ENCODE results near the gene LIN7B.

The LIN7B gene

GRCh38 chr19:49148044-49148682 is 34.0 kb downstream of the LIN7B start:
- Histone ChIP-seq H3K27ac (ENCODE audit: low read length) (no peak overlapping the region), H3K4me3 (ENCODE audit: low read length) (peak overlapping the region; percentile 61; the same call in 1 of the 2 replicates), H3K9me3 (ENCODE audit: control insufficient read depth, insufficient read depth, low read length) (no peaks in the 10 kb centered on the region), H3K36me3 (ENCODE audit: control insufficient read depth, insufficient read depth, low read length) (no peaks in the 10 kb centered on the region), H3K4me1 (ENCODE audit: control insufficient read depth, insufficient read depth, low read length) (peaks cover 3% of the 10 kb centered on the region; the same call in 1 of the 2 replicates), H3K27me3 (ENCODE audit: control insufficient read depth, insufficient read depth, low read length) (no peaks in the 10 kb centered on the region)
- no peak for DNase-seq (ENCODE audit: low read depth, low spot score)
- no CpG with 5 or more reads among the region's 11 CpGs for WGBS (ENCODE audit: insufficient coverage, insufficient read length)

DNA sequence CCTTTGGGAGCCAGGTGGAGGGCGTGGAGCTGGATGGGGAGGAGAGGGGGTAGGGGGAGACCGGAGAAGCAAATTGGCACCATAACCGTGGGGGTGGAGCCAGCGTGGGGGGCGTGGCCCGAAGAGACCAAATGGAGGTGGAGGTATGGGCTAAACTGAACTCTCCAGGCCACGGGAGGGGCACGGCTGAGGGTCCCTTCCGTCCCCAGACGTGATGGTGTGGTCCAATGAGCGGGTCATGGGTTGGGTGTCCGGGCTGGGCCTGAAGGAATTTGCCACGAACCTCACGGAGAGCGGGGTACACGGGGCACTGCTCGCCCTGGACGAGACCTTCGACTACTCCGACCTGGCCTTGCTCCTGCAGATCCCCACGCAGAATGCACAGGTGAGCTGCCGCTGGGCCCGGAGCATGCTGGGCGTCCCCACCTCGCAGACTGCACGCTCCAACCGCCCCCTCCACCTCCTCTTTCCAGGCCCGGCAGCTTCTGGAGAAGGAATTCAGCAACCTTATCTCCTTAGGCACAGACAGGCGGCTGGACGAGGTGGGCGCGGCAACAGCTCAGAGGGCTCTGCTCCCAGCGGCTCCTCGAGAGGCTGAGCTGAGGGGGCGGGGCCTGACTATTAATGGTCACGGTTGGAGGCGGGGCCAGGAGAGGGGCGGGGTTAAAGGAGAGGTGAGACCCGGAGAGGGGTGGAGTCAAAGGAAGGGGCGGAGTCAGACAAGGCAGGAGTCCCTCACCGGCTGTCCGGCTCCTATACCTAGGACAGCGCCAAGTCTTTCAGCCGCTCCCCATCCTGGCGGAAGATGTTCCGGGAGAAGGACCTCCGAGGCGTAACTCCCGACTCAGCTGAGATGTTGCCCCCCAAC is 34.8 kb downstream of the LIN7B start:
- Histone ChIP-seq H3K27ac (ENCODE audit: low read length) (no peak overlapping the region), H3K27me3 (ENCODE audit: control insufficient read depth, insufficient read depth, low read length) (no peaks in the 10 kb centered on the region), H3K4me1 (ENCODE audit: control insufficient read depth, insufficient read depth, low read length) (peaks cover 3% of the 10 kb centered on the region), H3K4me3 (ENCODE audit: low read length) (peak overlapping the region; percentile 67; the same call in 1 of the 2 replicates), H3K9me3 (ENCODE audit: control insufficient read depth, insufficient read depth, low read length) (no peaks in the 10 kb centered on the region), H3K36me3 (ENCODE audit: control insufficient read depth, insufficient read depth, low read length) (no peaks in the 10 kb centered on the region)
- no CpG with 5 or more reads among the region's 49 CpGs for WGBS (ENCODE audit: insufficient coverage, insufficient read length)
- no peak for DNase-seq (ENCODE audit: low read depth, low spot score)

DNA sequence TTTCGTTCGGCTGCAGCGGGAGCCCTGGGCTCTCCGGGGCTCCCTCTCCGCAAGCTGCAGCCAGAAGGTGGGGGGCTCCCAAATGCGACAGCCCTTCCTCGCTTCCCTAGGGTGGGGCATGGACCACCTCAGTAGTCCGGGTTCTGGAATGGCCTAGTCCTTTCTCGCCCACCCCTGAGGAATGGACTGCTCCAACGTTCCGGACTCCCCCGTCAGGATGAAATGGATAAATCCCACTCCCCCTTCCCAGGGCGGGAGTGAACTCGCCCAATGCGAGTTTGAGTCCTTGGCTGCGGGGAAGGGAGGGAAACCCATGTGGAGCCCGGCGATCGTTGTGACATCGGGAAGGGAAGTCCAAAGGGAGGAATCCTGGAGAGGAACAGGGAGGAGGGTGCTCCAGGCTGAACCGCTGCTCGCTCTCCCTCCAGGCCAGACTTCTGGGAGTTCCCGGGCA is 35.5 kb downstream of the LIN7B start:
- no CpG with 5 or more reads among the region's 23 CpGs for WGBS (ENCODE audit: insufficient coverage, insufficient read length)
- H3K27me3 ChIP-seq (ENCODE audit: control insufficient read depth, insufficient read depth, low read length), result no peaks in the 10 kb centered on the region

DNA sequence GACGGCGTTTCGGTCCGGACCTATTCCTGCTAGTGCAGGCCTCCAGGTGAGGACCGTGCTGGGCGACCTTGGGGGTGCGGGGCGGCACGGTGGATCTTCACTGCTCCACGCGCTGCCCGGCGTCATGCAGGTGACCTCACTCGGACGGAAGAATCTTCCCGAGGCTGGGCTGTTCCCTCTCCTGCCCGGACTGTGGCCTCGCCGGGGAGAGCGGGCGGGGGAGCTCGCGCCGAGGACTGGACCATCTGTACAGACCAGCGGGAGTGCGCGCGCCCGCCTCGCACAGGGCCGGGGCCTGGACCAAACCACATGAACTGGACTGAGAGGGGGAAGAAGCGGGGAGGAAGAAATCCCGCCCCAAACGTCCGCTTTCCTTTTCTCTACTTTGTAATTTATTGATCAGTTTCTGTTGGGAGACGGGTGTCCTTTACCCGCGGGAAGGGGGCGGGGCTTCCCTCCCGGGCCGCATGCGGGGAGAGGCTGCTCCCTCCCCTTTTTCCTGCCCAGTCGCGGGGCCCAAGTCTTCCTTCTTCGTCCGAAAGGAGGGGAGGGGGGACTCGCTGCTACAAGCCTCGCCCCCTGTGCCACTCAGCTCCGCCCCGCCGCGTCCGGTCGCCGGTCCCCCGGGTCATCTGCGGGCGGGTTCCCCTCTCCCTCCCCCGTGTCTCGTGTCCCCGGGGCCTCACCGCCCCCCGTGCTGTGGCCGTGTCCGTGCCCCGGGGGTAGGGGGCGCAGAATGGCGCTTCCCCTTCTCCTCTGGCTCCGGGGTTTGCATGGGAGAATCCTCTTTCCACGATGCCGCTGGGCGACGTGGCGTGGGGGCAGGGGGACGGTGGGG is 36.2 kb downstream of the LIN7B start:
- Histone ChIP-seq H3K4me3 (ENCODE audit: low read length) (peak overlapping the region; percentile 67), H3K27me3 (ENCODE audit: control insufficient read depth, insufficient read depth, low read length) (no peaks in the 10 kb centered on the region), H3K9me3 (ENCODE audit: control insufficient read depth, insufficient read depth, low read length) (no peaks in the 10 kb centered on the region), H3K36me3 (ENCODE audit: control insufficient read depth, insufficient read depth, low read length) (no peaks in the 10 kb centered on the region), H3K4me1 (ENCODE audit: control insufficient read depth, insufficient read depth, low read length) (peaks cover 5% of the 10 kb centered on the region), H3K27ac (ENCODE audit: low read length) (no peak overlapping the region)
- no CpG with 5 or more reads among the region's 75 CpGs for WGBS (ENCODE audit: insufficient coverage, insufficient read length)
- no peak for DNase-seq (ENCODE audit: low read depth, low spot score)

More for the DNA sequence above, 35.5 kb downstream of the LIN7B start:
- no peak overlapping the region for H3K27ac ChIP-seq (ENCODE audit: low read length)
- no peak for DNase-seq (ENCODE audit: low read depth, low spot score)
- peaks cover 3% of the 10 kb centered on the region for H3K4me1 ChIP-seq (ENCODE audit: control insufficient read depth, insufficient read depth, low read length)
- H3K4me3 ChIP-seq (ENCODE audit: low read length), result peak overlapping the region; percentile 67
- no peaks in the 10 kb centered on the region for H3K36me3 ChIP-seq (ENCODE audit: control insufficient read depth, insufficient read depth, low read length)
- H3K9me3 ChIP-seq (ENCODE audit: control insufficient read depth, insufficient read depth, low read length), result no peaks in the 10 kb centered on the region

DNA sequence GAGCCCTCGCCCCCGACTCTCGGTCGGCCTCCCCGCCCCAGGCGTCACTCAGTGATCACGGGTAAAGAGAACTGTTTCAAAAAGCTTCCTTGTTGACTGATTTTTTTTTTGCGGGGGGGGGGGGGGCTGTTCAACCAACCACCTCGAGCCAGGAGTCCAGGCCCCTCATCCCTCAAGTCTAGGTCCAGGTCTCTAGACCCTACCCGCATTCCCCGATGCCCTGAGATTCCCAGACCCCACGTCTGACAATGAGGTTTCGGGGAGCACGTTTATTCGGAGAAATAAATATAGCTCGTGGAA is 36.7 kb downstream of the LIN7B start:
- Histone ChIP-seq H3K9me3 (ENCODE audit: control insufficient read depth, insufficient read depth, low read length) (no peaks in the 10 kb centered on the region), H3K27ac (ENCODE audit: low read length) (no peak overlapping the region), H3K4me1 (ENCODE audit: control insufficient read depth, insufficient read depth, low read length) (peaks cover 8% of the 10 kb centered on the region), H3K36me3 (ENCODE audit: control insufficient read depth, insufficient read depth, low read length) (no peaks in the 10 kb centered on the region), H3K4me3 (ENCODE audit: low read length) (peak overlapping the region; percentile 67; the same call in 1 of the 2 replicates), H3K27me3 (ENCODE audit: control insufficient read depth, insufficient read depth, low read length) (no peaks in the 10 kb centered on the region)
- no CpG with 5 or more reads among the region's 16 CpGs for WGBS (ENCODE audit: insufficient coverage, insufficient read length)
- DNase-seq (ENCODE audit: low read depth, low spot score), result no peak

GRCh38 chr19:49151267-49152118 is 37.3 kb downstream of the LIN7B start:
- Histone ChIP-seq H3K36me3 (ENCODE audit: control insufficient read depth, insufficient read depth, low read length) (no peaks in the 10 kb centered on the region), H3K4me1 (ENCODE audit: control insufficient read depth, insufficient read depth, low read length) (peaks cover 10% of the 10 kb centered on the region), H3K27me3 (ENCODE audit: control insufficient read depth, insufficient read depth, low read length) (no peaks in the 10 kb centered on the region), H3K4me3 (ENCODE audit: low read length) (peak overlapping the region; percentile 67; the same call in 1 of the 2 replicates), H3K27ac (ENCODE audit: low read length) (no peak overlapping the region), H3K9me3 (ENCODE audit: control insufficient read depth, insufficient read depth, low read length) (no peaks in the 10 kb centered on the region)
- DNase-seq (ENCODE audit: low read depth, low spot score), result no peak
- no CpG with 5 or more reads among the region's 45 CpGs for WGBS (ENCODE audit: insufficient coverage, insufficient read length)

DNA sequence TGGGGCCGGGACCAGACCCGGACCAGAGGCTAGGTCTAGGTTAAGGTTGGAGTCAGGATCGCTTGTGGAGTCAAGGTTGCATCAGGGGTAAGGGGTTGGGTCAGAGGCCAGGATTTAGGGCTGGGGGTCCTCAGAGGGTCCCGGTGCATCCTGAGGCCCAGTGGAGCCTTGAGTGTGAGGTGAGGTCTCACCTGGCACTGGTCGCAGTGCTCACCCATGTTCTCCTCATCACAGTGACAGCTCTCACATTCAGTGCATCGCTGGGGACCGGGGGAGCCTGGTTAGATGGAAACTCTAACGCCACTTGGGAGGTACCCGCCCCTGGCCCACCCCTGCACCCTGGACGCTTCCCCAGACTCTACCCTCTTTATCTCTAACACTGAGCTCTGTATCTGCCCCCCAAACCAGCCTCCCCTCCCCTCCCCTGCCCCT is 38.0 kb downstream of the LIN7B start:
- no peak overlapping the region for H3K27ac ChIP-seq (ENCODE audit: low read length)
- WGBS (ENCODE audit: insufficient coverage, insufficient read length), result no CpG with 5 or more reads among the region's 10 CpGs
- H3K9me3 ChIP-seq (ENCODE audit: control insufficient read depth, insufficient read depth, low read length), result no peaks in the 10 kb centered on the region

GRCh38 chr19:49153167-49153809 is 39.1 kb downstream of the LIN7B start:
- Histone ChIP-seq H3K4me3 (ENCODE audit: low read length) (no peak overlapping the region), H3K4me1 (ENCODE audit: control insufficient read depth, insufficient read depth, low read length) (peaks cover 11% of the 10 kb centered on the region), H3K9me3 (ENCODE audit: control insufficient read depth, insufficient read depth, low read length) (no peaks in the 10 kb centered on the region), H3K27ac (ENCODE audit: low read length) (no peak overlapping the region), H3K27me3 (ENCODE audit: control insufficient read depth, insufficient read depth, low read length) (no peaks in the 10 kb centered on the region), H3K36me3 (ENCODE audit: control insufficient read depth, insufficient read depth, low read length) (no peaks in the 10 kb centered on the region)
- WGBS (ENCODE audit: insufficient coverage, insufficient read length), result no CpG with 5 or more reads among the region's 10 CpGs
- DNase-seq (ENCODE audit: low read depth, low spot score), result no peak

More for the DNA sequence above, 38.0 kb downstream of the LIN7B start:
- H3K27me3 ChIP-seq (ENCODE audit: control insufficient read depth, insufficient read depth, low read length), result no peaks in the 10 kb centered on the region
- H3K4me1 ChIP-seq (ENCODE audit: control insufficient read depth, insufficient read depth, low read length), result peaks cover 10% of the 10 kb centered on the region
- H3K36me3 ChIP-seq (ENCODE audit: control insufficient read depth, insufficient read depth, low read length), result no peaks in the 10 kb centered on the region
- no peak overlapping the region for H3K4me3 ChIP-seq (ENCODE audit: low read length)
- no peak for DNase-seq (ENCODE audit: low read depth, low spot score)

DNA sequence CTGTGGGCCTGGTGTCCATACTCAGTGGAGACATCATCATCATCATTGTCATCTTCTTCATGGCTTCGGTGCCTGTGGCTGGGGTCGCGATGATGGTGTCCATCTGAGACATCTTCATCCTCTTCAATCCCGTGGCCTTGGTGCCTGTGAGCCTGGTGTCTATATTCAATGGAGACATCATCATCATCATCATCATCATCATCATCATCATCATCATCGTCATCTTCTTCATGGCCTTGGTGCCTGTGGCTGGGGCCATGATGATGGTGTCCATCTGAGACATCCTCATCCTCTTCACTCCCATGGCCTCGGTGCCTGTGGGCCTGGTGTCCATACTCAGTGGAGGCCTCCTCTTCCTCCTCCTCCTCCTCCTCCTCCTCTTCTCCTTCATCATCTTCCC is 40.1 kb downstream of the LIN7B start:
- H3K27ac ChIP-seq (ENCODE audit: low read length), result no peak overlapping the region
- no peak for DNase-seq (ENCODE audit: low read depth, low spot score)
- no CpG with 5 or more reads among the region's 6 CpGs for WGBS (ENCODE audit: insufficient coverage, insufficient read length)
- H3K36me3 ChIP-seq (ENCODE audit: control insufficient read depth, insufficient read depth, low read length), result no peaks in the 10 kb centered on the region
- H3K4me3 ChIP-seq (ENCODE audit: low read length), result no peak overlapping the region
- H3K4me1 ChIP-seq (ENCODE audit: control insufficient read depth, insufficient read depth, low read length), result peaks cover 11% of the 10 kb centered on the region
- no peaks in the 10 kb centered on the region for H3K27me3 ChIP-seq (ENCODE audit: control insufficient read depth, insufficient read depth, low read length)
- no peaks in the 10 kb centered on the region for H3K9me3 ChIP-seq (ENCODE audit: control insufficient read depth, insufficient read depth, low read length)

Data from iPS DF 6.9 (cell line).